ENCODE measurements around the gene PCDHGA8.
"Not testable (repeated sequence)": the region's sequence is repeated elsewhere in the genome, so short reads cannot be mapped to it uniquely, and the experiment has no call there.

Gene PCDHGA8

DNA sequence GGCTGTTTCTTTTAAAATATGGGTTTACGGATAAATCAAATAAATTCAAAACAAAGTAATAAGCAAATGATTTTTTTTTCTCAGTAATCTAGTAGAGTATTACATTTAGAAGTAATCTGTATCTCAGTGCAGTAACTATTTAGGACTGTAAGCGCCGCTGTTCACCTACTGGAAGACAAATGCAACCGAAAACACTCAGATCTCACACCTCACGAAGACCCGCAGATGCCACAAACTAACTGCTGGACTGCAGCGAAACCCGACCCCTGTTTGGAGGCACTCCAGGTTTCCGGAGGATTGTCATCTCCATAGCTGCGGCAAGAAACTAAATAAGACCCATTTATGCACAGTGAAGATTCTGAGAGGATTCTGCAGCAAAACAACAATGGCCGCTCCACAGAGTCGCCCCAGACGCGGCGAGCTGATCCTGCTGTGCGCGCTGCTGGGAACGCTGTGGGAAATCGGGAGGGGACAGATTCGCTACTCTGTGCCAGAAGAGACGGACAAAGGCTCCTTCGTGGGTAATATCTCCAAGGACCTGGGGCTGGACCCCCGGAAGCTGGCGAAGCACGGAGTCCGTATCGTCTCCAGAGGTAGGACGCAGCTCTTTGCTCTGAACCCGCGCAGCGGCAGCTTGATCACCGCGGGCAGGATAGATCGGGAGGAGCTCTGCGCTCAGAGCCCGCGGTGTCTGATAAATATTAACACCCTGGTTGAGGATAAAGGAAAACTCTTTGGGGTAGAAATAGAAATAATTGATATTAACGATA is at the start of gene PCDHGA8:
TSS of gene PCDHGA8 (plus strand) at position 205 of the 770 bp plus-strand sequence. CDS start at position 386, 181 bp downstream.
- TF ChIP-seq, protein P1, sequence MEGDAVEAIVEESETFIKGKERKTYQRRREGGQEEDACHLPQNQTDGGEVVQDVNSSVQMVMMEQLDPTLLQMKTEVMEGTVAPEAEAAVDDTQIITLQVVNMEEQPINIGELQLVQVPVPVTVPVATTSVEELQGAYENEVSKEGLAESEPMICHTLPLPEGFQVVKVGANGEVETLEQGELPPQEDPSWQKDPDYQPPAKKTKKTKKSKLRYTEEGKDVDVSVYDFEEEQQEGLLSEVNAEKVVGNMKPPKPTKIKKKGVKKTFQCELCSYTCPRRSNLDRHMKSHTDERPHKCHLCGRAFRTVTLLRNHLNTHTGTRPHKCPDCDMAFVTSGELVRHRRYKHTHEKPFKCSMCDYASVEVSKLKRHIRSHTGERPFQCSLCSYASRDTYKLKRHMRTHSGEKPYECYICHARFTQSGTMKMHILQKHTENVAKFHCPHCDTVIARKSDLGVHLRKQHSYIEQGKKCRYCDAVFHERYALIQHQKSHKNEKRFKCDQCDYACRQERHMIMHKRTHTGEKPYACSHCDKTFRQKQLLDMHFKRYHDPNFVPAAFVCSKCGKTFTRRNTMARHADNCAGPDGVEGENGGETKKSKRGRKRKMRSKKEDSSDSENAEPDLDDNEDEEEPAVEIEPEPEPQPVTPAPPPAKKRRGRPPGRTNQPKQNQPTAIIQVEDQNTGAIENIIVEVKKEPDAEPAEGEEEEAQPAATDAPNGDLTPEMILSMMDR (IDR thresholded peaks at IDR 0.05; ENCODE audit: extremely low read depth, insufficient read depth, missing control alignments) = no peak
- DNase-seq (ENCODE audit: low spot score) = no peak
- in situ Hi-C loops (cut with MboI; ENCODE audit: low pct_unique_long_range_greater_than_20kb, low sequenced_read_pairs, unreplicated experiment) = no loop called here

DNA sequence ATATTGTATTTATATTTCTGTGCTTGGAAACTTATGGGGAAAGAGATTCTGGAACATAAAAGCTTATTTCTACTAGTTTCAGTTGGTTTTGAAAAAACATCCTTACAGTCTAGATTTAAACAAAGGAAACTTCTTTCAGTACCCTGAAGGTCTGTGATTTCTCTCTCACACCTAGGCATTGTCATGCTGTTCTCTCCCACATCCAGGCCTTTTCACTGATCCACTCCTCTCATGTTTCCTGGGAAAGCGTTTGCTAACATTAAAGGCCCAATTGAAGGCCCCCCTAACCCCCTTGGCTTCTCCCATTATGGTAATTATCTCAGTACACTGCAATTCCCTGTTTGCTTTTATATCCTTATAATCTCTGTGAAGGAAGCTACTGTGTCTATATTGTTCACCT is 49.7 kb upstream of the PCDHGA8 start:
- TF ChIP-seq, protein P1 (IDR thresholded peaks at IDR 0.05; ENCODE audit: extremely low read depth, insufficient read depth, missing control alignments) = no peak
- in situ Hi-C loops (cut with MboI; ENCODE audit: low pct_unique_long_range_greater_than_20kb, low sequenced_read_pairs, unreplicated experiment) = no loop called here

DNA sequence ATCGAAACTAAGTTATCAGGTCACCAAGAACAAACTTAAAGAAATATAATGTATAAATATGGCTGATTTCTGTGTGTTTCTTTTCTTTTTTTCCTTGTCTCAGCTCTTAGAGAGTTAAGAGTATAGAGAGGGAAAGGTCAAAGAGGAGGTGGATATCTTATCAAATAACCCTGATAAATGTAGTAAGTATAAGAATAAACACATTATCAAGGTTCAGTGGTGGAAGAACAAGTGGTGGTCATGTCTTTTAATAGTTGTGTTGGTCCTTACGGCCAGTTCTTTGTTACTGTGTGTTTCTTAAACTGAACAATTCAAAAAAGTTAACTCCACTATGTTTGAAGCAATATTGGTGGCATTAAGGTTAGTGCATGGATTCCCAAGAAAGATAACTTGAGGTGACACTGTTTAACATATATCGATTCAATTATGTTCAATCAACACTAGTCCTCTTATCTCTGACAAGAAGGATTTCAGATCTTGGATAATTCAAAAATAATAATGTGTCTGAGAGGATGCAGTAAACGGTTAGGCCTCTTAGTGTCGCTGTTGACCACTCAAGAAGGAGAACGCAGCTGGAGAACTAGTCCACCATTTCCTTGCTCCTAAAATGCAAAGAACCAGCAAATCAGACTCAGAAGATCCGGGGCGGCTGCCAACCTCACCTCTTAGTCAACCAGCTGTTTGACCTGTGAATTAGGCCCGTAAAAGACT is 49.0 kb upstream of the PCDHGA8 start, which contains the start of gene PCDHGA3:
TSS of gene PCDHGA3 (plus strand) at position 588 of the 711 bp plus-strand sequence. CDS start 205 bp downstream, outside the sequence.
- TF ChIP-seq, protein P1 (IDR thresholded peaks at IDR 0.05; ENCODE audit: extremely low read depth, insufficient read depth, missing control alignments) = peak; percentile 35
- in situ Hi-C loops (cut with MboI; ENCODE audit: low pct_unique_long_range_greater_than_20kb, low sequenced_read_pairs, unreplicated experiment) = no loop called here
- no peak for DNase-seq (ENCODE audit: low spot score)

More for the DNA sequence above, 49.7 kb upstream of the PCDHGA8 start:
- no peak for DNase-seq (ENCODE audit: low spot score)

DNA sequence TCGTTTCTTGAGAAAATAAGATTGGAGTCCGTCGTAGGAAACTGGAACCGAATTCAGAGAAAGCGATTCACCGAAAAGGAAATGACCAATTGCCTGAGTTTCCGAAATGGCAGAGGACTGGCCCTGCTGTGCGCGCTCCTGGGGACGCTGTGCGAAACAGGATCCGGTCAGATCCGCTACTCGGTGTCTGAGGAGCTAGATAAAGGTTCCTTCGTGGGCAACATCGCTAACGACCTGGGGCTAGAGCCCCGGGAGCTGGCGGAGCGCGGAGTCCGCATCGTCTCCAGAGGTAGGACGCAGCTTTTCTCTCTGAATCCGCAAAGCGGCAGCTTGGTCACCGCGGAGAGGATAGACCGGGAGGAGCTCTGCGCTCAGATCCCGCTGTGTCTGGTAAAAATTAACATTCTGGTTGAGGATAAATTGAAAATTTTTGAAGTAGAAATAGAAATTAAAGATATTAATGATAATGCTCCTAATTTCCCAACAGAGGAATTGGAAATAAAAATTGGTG is 48.4 kb upstream of the PCDHGA8 start:
- TF ChIP-seq, protein P1 (IDR thresholded peaks at IDR 0.05; ENCODE audit: extremely low read depth, insufficient read depth, missing control alignments) = no peak
- DNase-seq (ENCODE audit: low spot score) = no peak
- in situ Hi-C loops (cut with MboI; ENCODE audit: low pct_unique_long_range_greater_than_20kb, low sequenced_read_pairs, unreplicated experiment) = no loop called here

DNA sequence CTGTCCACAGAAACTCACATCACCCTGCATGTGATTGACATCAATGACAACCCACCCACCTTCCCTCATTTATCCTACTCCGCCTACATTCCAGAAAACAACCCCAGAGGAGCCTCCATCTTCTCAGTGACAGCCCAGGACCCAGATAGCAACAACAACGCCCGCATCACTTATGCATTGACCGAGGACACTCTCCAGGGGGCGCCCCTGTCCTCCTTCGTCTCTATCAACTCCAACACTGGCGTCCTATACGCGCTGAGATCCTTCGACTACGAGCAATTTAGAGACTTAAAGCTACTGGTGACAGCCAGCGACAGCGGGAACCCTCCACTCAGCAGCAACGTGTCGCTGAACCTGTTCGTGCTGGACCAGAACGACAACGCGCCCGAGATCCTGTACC is 47.1 kb upstream of the PCDHGA8 start:
- in situ Hi-C loops (cut with MboI; ENCODE audit: low pct_unique_long_range_greater_than_20kb, low sequenced_read_pairs, unreplicated experiment) = no loop called here
- TF ChIP-seq, protein P1 (IDR thresholded peaks at IDR 0.05; ENCODE audit: extremely low read depth, insufficient read depth, missing control alignments) = no peak
- DNase-seq (ENCODE audit: low spot score) = no peak

DNA sequence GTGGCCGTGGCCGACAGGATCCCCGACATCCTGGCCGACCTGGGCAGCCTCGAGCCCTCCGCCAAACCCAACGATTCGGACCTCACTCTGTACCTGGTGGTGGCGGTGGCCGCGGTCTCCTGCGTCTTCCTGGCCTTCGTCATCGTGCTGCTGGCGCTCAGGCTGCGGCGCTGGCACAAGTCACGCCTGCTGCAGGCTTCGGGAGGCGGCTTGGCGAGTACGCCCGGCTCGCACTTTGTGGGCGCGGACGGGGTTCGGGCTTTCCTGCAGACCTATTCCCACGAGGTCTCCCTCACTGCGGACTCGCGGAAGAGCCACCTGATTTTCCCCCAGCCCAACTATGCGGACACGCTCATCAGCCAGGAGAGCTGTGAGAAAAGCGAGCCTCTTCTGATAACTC is 46.4 kb upstream of the PCDHGA8 start:
- DNase-seq (ENCODE audit: low spot score); in situ Hi-C loops (cut with MboI; ENCODE audit: low pct_unique_long_range_greater_than_20kb, low sequenced_read_pairs, unreplicated experiment): not testable (repeated sequence)
